ENCODE results near the gene MDN1. TPM values are rescaled to one million over a fixed set of nuclear protein-coding genes. Genes with fewer than 3 reads are reported as not detected.

MDN1 gene
- total and polyA plus RNA-seq, 2 of the 13 experiments (the other 11 are each of a cell fraction or from before 2014, with no cell fraction given), result 18.8 to 52.9 TPM

DNA sequence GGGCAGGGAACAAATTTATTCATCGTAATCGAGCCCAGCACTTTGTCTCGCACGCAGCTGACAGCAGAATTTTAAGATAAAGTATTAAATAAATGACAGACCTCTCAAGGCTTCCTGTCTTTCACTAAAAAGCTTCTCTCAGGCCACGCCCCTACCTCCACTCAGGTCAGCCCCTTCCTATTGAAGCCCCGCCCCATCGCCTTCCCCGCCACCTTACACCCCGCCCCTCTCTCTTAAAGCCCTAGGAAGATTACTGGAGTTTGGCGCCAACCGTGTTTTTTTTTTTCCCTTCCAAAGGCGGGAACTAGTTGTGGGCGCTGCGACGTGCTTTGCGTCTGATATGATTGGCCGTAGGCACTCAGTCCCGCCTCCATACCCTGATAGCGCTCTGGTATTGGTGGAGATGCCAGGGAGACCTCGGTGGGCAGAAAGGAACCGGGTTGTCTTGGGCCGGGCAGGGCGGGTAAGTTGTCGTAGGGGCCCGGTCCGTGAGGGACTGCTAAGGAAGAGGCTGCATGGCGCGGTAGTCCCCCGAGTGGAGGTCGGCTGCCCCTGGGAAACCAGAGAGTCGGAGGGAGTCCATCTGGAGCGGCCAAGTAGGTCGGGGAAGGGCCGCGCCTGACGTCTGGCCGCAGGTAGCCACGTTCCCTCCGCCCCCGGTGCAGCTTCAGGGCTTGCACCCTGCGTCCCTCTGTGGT lies 10.0 kb upstream of the MDN1 start, which contains the start of gene CASP8AP2 (continued):
- TF ChIP-seq FOXC1 (CRISPR knock-in tag; IDR thresholded peaks at IDR 0.05; ENCODE audit: borderline replicate concordance) (peak; percentile 56; the same call in 1 of the 2 replicates), ZNF225 (CRISPR knock-in tag; IDR thresholded peaks at IDR 0.05) (0 out of 2 replicates have a peak, but pooled peaks have one; percentile 57), NFYC (CRISPR knock-in tag; IDR thresholded peaks at IDR 0.05) (peak; percentile 90), WIZ (CRISPR knock-in tag; IDR thresholded peaks at IDR 0.05) (peak; percentile 44; the same call in 1 of the 2 replicates), PHF8 (CRISPR knock-in tag; IDR thresholded peaks at IDR 0.05) (peak; percentile 84), ZNF672 (CRISPR knock-in tag; IDR thresholded peaks at IDR 0.05) (no peak), E2F1 (CRISPR knock-in tag; IDR thresholded peaks at IDR 0.05) (peak; percentile 99), FIP1L1 (IDR thresholded peaks at IDR 0.05; ENCODE audit: borderline replicate concordance, insufficient read depth, low read depth, low read length) (no peak), SALL1 (CRISPR knock-in tag; IDR thresholded peaks at IDR 0.05) (peak; percentile 66), ZNF563 (CRISPR knock-in tag; IDR thresholded peaks at IDR 0.05) (peak; percentile 63; the same call in 1 of the 2 replicates), ZNF138 (CRISPR knock-in tag; IDR thresholded peaks at IDR 0.05; ENCODE audit: low read depth) (peak; percentile 62; the same call in 1 of the 2 replicates), SP2 (CRISPR knock-in tag; IDR thresholded peaks at IDR 0.05) (peak; percentile 93), ELF1 (CRISPR knock-in tag; IDR thresholded peaks at IDR 0.05) (peak; percentile 36; the same call in 1 of the 2 replicates), ZNF382 (CRISPR knock-in tag; IDR thresholded peaks at IDR 0.05; ENCODE audit: borderline replicate concordance) (no peak), ASH2L (IDR thresholded peaks at IDR 0.05; ENCODE audit: insufficient read length, low read depth, low read length) (no peak), HDAC1 (CRISPR knock-in tag; IDR thresholded peaks at IDR 0.05) (peak; percentile 79; the same call in 1 of the 2 replicates)
- TF ChIP-seq, protein P1, sequence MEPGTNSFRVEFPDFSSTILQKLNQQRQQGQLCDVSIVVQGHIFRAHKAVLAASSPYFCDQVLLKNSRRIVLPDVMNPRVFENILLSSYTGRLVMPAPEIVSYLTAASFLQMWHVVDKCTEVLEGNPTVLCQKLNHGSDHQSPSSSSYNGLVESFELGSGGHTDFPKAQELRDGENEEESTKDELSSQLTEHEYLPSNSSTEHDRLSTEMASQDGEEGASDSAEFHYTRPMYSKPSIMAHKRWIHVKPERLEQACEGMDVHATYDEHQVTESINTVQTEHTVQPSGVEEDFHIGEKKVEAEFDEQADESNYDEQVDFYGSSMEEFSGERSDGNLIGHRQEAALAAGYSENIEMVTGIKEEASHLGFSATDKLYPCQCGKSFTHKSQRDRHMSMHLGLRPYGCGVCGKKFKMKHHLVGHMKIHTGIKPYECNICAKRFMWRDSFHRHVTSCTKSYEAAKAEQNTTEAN (CRISPR knock-in tag; conservative IDR thresholded peaks at IDR 0.05), result no peak
- TF ChIP-seq, protein P2, sequence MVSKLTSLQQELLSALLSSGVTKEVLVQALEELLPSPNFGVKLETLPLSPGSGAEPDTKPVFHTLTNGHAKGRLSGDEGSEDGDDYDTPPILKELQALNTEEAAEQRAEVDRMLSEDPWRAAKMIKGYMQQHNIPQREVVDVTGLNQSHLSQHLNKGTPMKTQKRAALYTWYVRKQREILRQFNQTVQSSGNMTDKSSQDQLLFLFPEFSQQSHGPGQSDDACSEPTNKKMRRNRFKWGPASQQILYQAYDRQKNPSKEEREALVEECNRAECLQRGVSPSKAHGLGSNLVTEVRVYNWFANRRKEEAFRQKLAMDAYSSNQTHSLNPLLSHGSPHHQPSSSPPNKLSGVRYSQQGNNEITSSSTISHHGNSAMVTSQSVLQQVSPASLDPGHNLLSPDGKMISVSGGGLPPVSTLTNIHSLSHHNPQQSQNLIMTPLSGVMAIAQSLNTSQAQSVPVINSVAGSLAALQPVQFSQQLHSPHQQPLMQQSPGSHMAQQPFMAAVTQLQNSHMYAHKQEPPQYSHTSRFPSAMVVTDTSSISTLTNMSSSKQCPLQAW (CRISPR knock-in tag; IDR thresholded peaks at IDR 0.05), result peak; percentile 72
- TF ChIP-seq, protein P3, sequence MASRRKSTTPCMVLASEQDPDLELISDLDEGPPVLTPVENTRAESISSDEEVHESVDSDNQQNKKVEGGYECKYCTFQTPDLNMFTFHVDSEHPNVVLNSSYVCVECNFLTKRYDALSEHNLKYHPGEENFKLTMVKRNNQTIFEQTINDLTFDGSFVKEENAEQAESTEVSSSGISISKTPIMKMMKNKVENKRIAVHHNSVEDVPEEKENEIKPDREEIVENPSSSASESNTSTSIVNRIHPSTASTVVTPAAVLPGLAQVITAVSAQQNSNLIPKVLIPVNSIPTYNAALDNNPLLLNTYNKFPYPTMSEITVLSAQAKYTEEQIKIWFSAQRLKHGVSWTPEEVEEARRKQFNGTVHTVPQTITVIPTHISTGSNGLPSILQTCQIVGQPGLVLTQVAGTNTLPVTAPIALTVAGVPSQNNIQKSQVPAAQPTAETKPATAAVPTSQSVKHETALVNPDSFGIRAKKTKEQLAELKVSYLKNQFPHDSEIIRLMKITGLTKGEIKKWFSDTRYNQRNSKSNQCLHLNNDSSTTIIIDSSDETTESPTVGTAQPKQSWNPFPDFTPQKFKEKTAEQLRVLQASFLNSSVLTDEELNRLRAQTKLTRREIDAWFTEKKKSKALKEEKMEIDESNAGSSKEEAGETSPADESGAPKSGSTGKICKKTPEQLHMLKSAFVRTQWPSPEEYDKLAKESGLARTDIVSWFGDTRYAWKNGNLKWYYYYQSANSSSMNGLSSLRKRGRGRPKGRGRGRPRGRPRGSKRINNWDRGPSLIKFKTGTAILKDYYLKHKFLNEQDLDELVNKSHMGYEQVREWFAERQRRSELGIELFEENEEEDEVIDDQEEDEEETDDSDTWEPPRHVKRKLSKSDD (CRISPR knock-in tag; IDR thresholded peaks at IDR 0.05; ENCODE audit: low read depth), result no peak
- TF ChIP-seq, protein P4, sequence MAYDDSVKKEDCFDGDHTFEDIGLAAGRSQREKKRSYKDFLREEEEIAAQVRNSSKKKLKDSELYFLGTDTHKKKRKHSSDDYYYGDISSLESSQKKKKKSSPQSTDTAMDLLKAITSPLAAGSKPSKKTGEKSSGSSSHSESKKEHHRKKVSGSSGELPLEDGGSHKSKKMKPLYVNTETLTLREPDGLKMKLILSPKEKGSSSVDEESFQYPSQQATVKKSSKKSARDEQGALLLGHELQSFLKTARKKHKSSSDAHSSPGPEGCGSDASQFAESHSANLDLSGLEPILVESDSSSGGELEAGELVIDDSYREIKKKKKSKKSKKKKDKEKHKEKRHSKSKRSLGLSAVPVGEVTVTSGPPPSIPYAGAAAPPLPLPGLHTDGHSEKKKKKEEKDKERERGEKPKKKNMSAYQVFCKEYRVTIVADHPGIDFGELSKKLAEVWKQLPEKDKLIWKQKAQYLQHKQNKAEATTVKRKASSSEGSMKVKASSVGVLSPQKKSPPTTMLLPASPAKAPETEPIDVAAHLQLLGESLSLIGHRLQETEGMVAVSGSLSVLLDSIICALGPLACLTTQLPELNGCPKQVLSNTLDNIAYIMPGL (CRISPR knock-in tag; IDR thresholded peaks at IDR 0.05; ENCODE audit: borderline replicate concordance in 1 of 2, low read depth in 1 of 2), result peak in 1 of 2 experiments; percentile 66; a peak in 1 of 4 replicates

Measured in HepG2 (cell line).